ENCODE results near the gene SLC27A5. TPM values are rescaled to one million over a fixed set of nuclear protein-coding genes. Genes with fewer than 3 reads are reported as not detected.
"Not testable (repeated sequence)": the region's sequence is repeated elsewhere in the genome, so short reads cannot be mapped to it uniquely, and the experiment has no call there.

Gene SLC27A5
- total RNA-seq, 1 donor from 2014 or later: 4.7 TPM

DNA sequence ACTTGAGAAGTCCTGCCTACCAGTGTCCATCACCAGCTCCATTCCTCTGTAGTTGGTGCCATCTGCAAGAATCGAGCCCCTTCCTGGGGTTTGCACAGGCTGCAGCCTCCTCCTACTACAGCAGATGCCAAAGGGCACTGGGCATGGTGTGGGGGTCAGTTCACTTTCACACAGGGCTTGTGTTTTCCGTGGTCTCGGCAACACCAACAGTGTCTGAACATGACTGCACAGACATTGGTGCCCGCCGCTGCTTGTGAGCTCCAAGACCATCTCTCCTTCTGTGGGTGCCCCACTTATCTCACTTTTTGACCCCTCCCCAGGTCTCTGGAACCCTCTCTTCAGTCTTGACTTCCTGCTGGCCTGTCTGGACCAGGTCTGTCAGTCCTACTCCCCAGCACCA is 20.4 kb downstream of the SLC27A5 start:
- no peak overlapping the region for H3K4me3 Mint-ChIP-seq (ENCODE audit: unreplicated experiment)
- no peak for DNase-seq (ENCODE audit: low spot score)
- no peak overlapping the region for H3K27ac Mint-ChIP-seq (ENCODE audit: unreplicated experiment)
- TF ChIP-seq, protein P1, sequence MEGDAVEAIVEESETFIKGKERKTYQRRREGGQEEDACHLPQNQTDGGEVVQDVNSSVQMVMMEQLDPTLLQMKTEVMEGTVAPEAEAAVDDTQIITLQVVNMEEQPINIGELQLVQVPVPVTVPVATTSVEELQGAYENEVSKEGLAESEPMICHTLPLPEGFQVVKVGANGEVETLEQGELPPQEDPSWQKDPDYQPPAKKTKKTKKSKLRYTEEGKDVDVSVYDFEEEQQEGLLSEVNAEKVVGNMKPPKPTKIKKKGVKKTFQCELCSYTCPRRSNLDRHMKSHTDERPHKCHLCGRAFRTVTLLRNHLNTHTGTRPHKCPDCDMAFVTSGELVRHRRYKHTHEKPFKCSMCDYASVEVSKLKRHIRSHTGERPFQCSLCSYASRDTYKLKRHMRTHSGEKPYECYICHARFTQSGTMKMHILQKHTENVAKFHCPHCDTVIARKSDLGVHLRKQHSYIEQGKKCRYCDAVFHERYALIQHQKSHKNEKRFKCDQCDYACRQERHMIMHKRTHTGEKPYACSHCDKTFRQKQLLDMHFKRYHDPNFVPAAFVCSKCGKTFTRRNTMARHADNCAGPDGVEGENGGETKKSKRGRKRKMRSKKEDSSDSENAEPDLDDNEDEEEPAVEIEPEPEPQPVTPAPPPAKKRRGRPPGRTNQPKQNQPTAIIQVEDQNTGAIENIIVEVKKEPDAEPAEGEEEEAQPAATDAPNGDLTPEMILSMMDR (IDR thresholded peaks at IDR 0.05; ENCODE audit: unreplicated experiment): no peak
- peaks cover 3% of the 10 kb centered on the region for H3K27me3 Mint-ChIP-seq (ENCODE audit: unreplicated experiment)
- H3K4me1 Mint-ChIP-seq (ENCODE audit: unreplicated experiment): no peaks in the 10 kb centered on the region
- no peaks in the 10 kb centered on the region for H3K9me3 Mint-ChIP-seq (ENCODE audit: unreplicated experiment)
- no peaks in the 10 kb centered on the region for H3K36me3 Mint-ChIP-seq (ENCODE audit: low read depth, unreplicated experiment)

DNA sequence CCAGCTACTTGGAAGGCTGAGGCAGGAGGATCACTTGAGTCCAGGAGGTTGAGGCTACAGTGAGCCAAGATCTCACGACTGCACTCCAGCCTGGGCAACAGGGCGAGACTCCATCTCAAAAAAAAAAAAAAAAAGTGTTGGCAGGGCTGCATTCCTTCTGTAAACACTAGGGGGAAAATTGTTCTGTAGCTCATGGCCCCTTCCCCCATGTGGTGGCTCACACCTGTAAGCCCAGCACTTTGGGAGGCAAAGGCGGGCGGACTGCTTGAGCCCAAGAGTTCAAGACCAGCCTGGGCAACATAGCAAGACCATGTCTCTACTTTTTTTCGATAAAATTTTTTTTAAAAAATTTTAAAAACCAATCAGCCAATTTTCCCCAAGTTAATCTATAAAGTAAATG is 27.4 kb downstream of the SLC27A5 start:
- not testable (repeated sequence) for H3K9me3 Mint-ChIP-seq (ENCODE audit: unreplicated experiment); H3K27ac Mint-ChIP-seq (ENCODE audit: unreplicated experiment); DNase-seq (ENCODE audit: low spot score); H3K27me3 Mint-ChIP-seq (ENCODE audit: unreplicated experiment); H3K4me1 Mint-ChIP-seq (ENCODE audit: unreplicated experiment); H3K36me3 Mint-ChIP-seq (ENCODE audit: low read depth, unreplicated experiment); H3K4me3 Mint-ChIP-seq (ENCODE audit: unreplicated experiment)

DNA sequence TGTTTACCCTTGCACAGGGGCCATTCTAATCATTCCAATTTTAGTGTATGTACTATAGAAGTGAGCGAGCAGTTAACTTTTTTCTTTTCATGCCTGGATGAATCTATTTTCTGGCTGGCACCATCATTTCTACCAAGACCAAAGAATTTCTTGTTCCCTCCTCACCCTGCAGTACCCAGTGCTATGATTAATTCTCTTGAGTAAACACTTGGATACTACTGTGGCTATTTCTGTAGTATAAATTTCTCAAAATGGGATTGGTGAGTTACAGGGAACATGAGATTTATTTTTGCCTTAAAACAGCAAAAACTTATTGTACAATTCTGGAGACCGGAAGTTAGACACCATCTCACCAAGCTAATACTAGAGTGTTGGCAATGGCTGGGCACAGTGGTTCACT is 28.0 kb downstream of the SLC27A5 start:
- Mint-ChIP-seq H3K36me3 (ENCODE audit: low read depth, unreplicated experiment) (peaks cover 5% of the 10 kb centered on the region), H3K27ac (ENCODE audit: unreplicated experiment) (no peak overlapping the region), H3K9me3 (ENCODE audit: unreplicated experiment) (no peaks in the 10 kb centered on the region), H3K27me3 (ENCODE audit: unreplicated experiment) (peaks cover 3% of the 10 kb centered on the region), H3K4me3 (ENCODE audit: unreplicated experiment) (no peak overlapping the region), H3K4me1 (ENCODE audit: unreplicated experiment) (no peaks in the 10 kb centered on the region)
- TF ChIP-seq, protein P1 (IDR thresholded peaks at IDR 0.05; ENCODE audit: unreplicated experiment): no peak
- DNase-seq (ENCODE audit: low spot score): no peak

- DNase-seq (ENCODE audit: low spot score): no peak
These were observed 29.4 kb downstream of the SLC27A5 start for GRCh38 chr19:58482372-58482771.

DNA sequence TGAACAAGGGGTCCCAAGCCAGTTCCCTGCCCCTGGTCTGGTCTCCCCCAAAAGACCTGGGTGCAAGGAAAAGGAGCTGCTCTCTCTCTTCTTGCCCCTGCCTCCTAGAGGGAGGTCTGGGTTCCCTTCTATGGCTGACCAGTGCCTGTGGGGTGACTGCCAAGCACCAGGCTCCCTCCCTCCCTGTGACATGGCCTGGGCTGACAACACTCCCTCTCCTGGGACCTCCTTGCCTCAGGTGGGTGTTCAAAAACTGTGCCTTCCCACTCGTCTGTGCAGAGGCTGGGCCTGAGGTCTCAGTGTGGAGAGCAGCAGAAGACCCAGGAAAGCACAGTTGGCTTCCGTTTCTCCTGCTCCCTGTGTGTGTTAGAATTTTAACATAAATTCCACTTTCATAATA is 31.0 kb downstream of the SLC27A5 start:
- DNase-seq (ENCODE audit: low spot score): no peak
- Mint-ChIP-seq H3K4me3 (ENCODE audit: unreplicated experiment) (peak overlapping the region; percentile 25), H3K27ac (ENCODE audit: unreplicated experiment) (no peak overlapping the region), H3K9me3 (ENCODE audit: unreplicated experiment) (no peaks in the 10 kb centered on the region), H3K36me3 (ENCODE audit: low read depth, unreplicated experiment) (peaks cover 8% of the 10 kb centered on the region), H3K27me3 (ENCODE audit: unreplicated experiment) (peaks cover 5% of the 10 kb centered on the region), H3K4me1 (ENCODE audit: unreplicated experiment) (peaks cover 4% of the 10 kb centered on the region)
- TF ChIP-seq, protein P1 (IDR thresholded peaks at IDR 0.05; ENCODE audit: unreplicated experiment): no peak

More at GRCh38 chr19:58482372-58482771, 29.4 kb downstream of the SLC27A5 start:
- Mint-ChIP-seq H3K27me3 (ENCODE audit: unreplicated experiment) (peaks cover 3% of the 10 kb centered on the region), H3K4me3 (ENCODE audit: unreplicated experiment) (no peak overlapping the region), H3K4me1 (ENCODE audit: unreplicated experiment) (no peaks in the 10 kb centered on the region), H3K36me3 (ENCODE audit: low read depth, unreplicated experiment) (peaks cover 5% of the 10 kb centered on the region), H3K27ac (ENCODE audit: unreplicated experiment) (no peak overlapping the region), H3K9me3 (ENCODE audit: unreplicated experiment) (no peaks in the 10 kb centered on the region)
- TF ChIP-seq, protein P1 (IDR thresholded peaks at IDR 0.05; ENCODE audit: unreplicated experiment): no peak

- no peak for DNase-seq (ENCODE audit: low spot score)
- H3K4me3 Mint-ChIP-seq (ENCODE audit: unreplicated experiment): no peak overlapping the region
- no peaks in the 10 kb centered on the region for H3K9me3 Mint-ChIP-seq (ENCODE audit: unreplicated experiment)
- H3K27me3 Mint-ChIP-seq (ENCODE audit: unreplicated experiment): peaks cover 6% of the 10 kb centered on the region
- peaks cover 8% of the 10 kb centered on the region for H3K36me3 Mint-ChIP-seq (ENCODE audit: low read depth, unreplicated experiment)
- no peak overlapping the region for H3K27ac Mint-ChIP-seq (ENCODE audit: unreplicated experiment)
- H3K4me1 Mint-ChIP-seq (ENCODE audit: unreplicated experiment): peaks cover 4% of the 10 kb centered on the region
- TF ChIP-seq, protein P1 (IDR thresholded peaks at IDR 0.05; ENCODE audit: unreplicated experiment): no peak
These were observed 31.3 kb downstream of the SLC27A5 start for GRCh38 chr19:58480481-58480830.

All from endothelial cell (in vitro differentiated cells).